HCT116 (cell line): Measurements from ENCODE around the gene ATP6V1E1.

Experiments
- CBX3 ChIP-seq: IDR thresholded peaks from 2 replicates; pipeline ENCODE4 v1.6.1; 2012; ENCODE audit warnings: low read depth
- CEBPB ChIP-seq: IDR thresholded peaks from 2 replicates; pipeline ENCODE4 v1.6.1; 2012; ENCODE audit warnings: low read depth
- CTCF ChIP-seq, 3 experiments: fragments of 200-600 bp in 1 of 3; sonication (generic) in 1 of 3; IDR thresholded peaks in 2 of 3; conservative IDR thresholded peaks in 1 of 3; 2 replicates each; pipeline ENCODE4 v1.5.1; 2012 to 2017; ENCODE audit warnings: low read depth in 2 of 3, low read length in 2 of 3, antibody characterized with exemption in 1 of 3, borderline replicate concordance in 1 of 3, control low read depth in 1 of 3, mild to moderate bottlenecking in 1 of 3, mixed read lengths in 1 of 3, mixed run types in 1 of 3, moderate library complexity in 1 of 3; ENCODE audit not compliant: insufficient read depth in 1 of 3
- EZH2 ChIP-seq: fragments of 200-600 bp; sonication (generic); IDR thresholded peaks from 2 replicates; pipeline ENCODE4 v1.6.1; 2017; ENCODE audit warnings: antibody characterized with exemption, mixed run types
- POLR2A ChIP-seq: IDR thresholded peaks from 2 replicates; pipeline ENCODE4 v1.7.0; 2011; ENCODE audit warnings: borderline replicate concordance; ENCODE audit not compliant: insufficient read depth, insufficient read length; ENCODE audit errors: extremely low read depth
- POLR2AphosphoS5 ChIP-seq: IDR thresholded peaks from 2 replicates; pipeline ENCODE4 v1.6.1; 2011; ENCODE audit warnings: mild to moderate bottlenecking, low read depth, low read length, moderate library complexity
- ZNF274 ChIP-seq: fragments of 200-500 bp; sonication (Bioruptor generic); IDR thresholded peaks from 2 replicates; pipeline ENCODE4 v1.6.1; 2014; ENCODE audit warnings: mild to moderate bottlenecking, low read depth, low read length, inconsistent platforms

- TF ChIP-seq CTCF (IDR thresholded peaks at IDR 0.05 in 2 of 3, conservative IDR thresholded peaks at IDR 0.05 in 1 of 3; ENCODE audit: borderline replicate concordance in 1 of 3, insufficient read depth in 1 of 3, low read depth in 2 of 3, low read length in 2 of 3) (no peak), ZNF274 (no peak), EZH2 (no peak), POLR2A (no peak), CBX3 (no peak), CEBPB (no peak), POLR2AphosphoS5 (no peak)
Observed at GRCh38 chr22:17576470-17576869, 52.1 kb downstream of the ATP6V1E1 start.
